ENCODE measurements around the gene TRMT11. TPM values are rescaled to one million over a fixed set of nuclear protein-coding genes. Genes with fewer than 3 reads are reported as not detected.

Gene TRMT11
- total and polyA plus RNA-seq, 10 donors: 10.7 to 37.7 (median 22.2) TPM

GRCh38 chr6:125995972-125996580 lies 9.7 kb downstream of the TRMT11 start:
- no peaks in the 10 kb centered on the region for H3K9me3 ChIP-seq
- TF ChIP-seq CTCF (IDR thresholded peaks at IDR 0.05 in 8 of 11, conservative IDR thresholded peaks at IDR 0.05 in 3 of 11) (peak; percentile 60 to 94 (median 92)), POLR2A (IDR thresholded peaks at IDR 0.05) (no peak)
- peak; percentile 90 for DNase-seq
- no peaks in the 10 kb centered on the region for H3K27me3 ChIP-seq (replicated peaks in 1 of 7)
- H3K4me1 ChIP-seq: peaks cover 0 to 29% (median 13%) of the 10 kb centered on the region in 6 donors
- no peak overlapping the region for H3K27ac ChIP-seq
- WGBS, 5 donors: 9 to 16% (median 13%) methylated on average over 8 of the region's 8 CpGs
- intact Hi-C loops (cut with DNase I; ENCODE audit: low total_unique reads): no loop called here
- H3K36me3 ChIP-seq: peaks cover 0 to 37% (median 16%) of the 10 kb centered on the region in 6 donors
- H3K4me3 ChIP-seq: peak overlapping the region in 2 of 8 donors; percentile 10 to 38

GRCh38 chr6:126002755-126003679 lies 16.7 kb downstream of the TRMT11 start:
- peaks cover 0 to 4% (median 0%) of the 10 kb centered on the region in 6 donors for H3K4me1 ChIP-seq
- no peak for DNase-seq
- H3K36me3 ChIP-seq: peaks cover 0 to 86% (median 15%) of the 10 kb centered on the region in 6 donors
- no peaks in the 10 kb centered on the region for H3K27me3 ChIP-seq (replicated peaks in 1 of 7)
- H3K4me3 ChIP-seq: no peak overlapping the region
- 90 to 93% (median 91%) methylated on average over 8 of the region's 8 CpGs for WGBS, 5 donors
- no peaks in the 10 kb centered on the region for H3K9me3 ChIP-seq
- intact Hi-C loops (cut with DNase I; ENCODE audit: low total_unique reads): no loop called here
- H3K27ac ChIP-seq: no peak overlapping the region
- TF ChIP-seq POLR2AphosphoS5 (IDR thresholded peaks at IDR 0.05): no peak
- no peak for TF ChIP-seq CTCF (IDR thresholded peaks at IDR 0.05 in 8 of 11, conservative IDR thresholded peaks at IDR 0.05 in 3 of 11)
- no peak for TF ChIP-seq POLR2A (IDR thresholded peaks at IDR 0.05)

GRCh38 chr6:126007800-126008199 lies 21.5 kb downstream of the TRMT11 start:
- Histone ChIP-seq H3K4me1 (no peaks in the 10 kb centered on the region), H3K9me3 (no peaks in the 10 kb centered on the region), H3K27ac (no peak overlapping the region), H3K4me3 (no peak overlapping the region), H3K36me3 (peaks cover 0 to 86% (median 28%) of the 10 kb centered on the region in 6 donors), H3K27me3 (replicated peaks in 1 of 7) (no peaks in the 10 kb centered on the region)
- DNase-seq: no peak
- no peak for TF ChIP-seq POLR2AphosphoS5 (IDR thresholded peaks at IDR 0.05)
- no peak for TF ChIP-seq POLR2A (IDR thresholded peaks at IDR 0.05)
- no peak for TF ChIP-seq CTCF (IDR thresholded peaks at IDR 0.05 in 8 of 11, conservative IDR thresholded peaks at IDR 0.05 in 3 of 11)
- intact Hi-C loops (cut with DNase I; ENCODE audit: low total_unique reads): no loop called here

GRCh38 chr6:126010040-126010439 lies 23.7 kb downstream of the TRMT11 start:
- no peak overlapping the region for H3K4me3 ChIP-seq
- no peaks in the 10 kb centered on the region for H3K27me3 ChIP-seq (replicated peaks in 1 of 7)
- H3K36me3 ChIP-seq: peaks cover 0 to 90% (median 48%) of the 10 kb centered on the region in 6 donors
- H3K4me1 ChIP-seq: no peaks in the 10 kb centered on the region
- intact Hi-C loops (cut with DNase I; ENCODE audit: low total_unique reads): no loop called here
- no peak for DNase-seq
- TF ChIP-seq POLR2A (IDR thresholded peaks at IDR 0.05): no peak
- TF ChIP-seq POLR2AphosphoS5 (IDR thresholded peaks at IDR 0.05): no peak
- TF ChIP-seq CTCF (IDR thresholded peaks at IDR 0.05 in 8 of 11, conservative IDR thresholded peaks at IDR 0.05 in 3 of 11): no peak
- 81 to 87% (median 83%) methylated on average over 4 of the region's 4 CpGs for WGBS, 5 donors
- H3K9me3 ChIP-seq: no peaks in the 10 kb centered on the region
- no peak overlapping the region for H3K27ac ChIP-seq

Measured in spleen (tissue), 11 donors.